DOHH2 (cell line): ENCODE results near the gene LTB4R.

Experiments used
- CTCF ChIP-seq: fragments of 200-600 bp; sonication (generic); IDR thresholded peaks from one replicate; pipeline ENCODE4 v1.5.1; 2014; ENCODE audit warnings: antibody characterized with exemption, mild to moderate bottlenecking, low read depth, low read length; ENCODE audit not compliant: poor library complexity, severe bottlenecking
- EZH2phosphoT487 ChIP-seq: fragments of 200-600 bp; sonication (generic); IDR thresholded peaks from 2 replicates; pipeline ENCODE4 v1.6.1; 2017; ENCODE audit warnings: borderline replicate concordance, mild to moderate bottlenecking, antibody characterized with exemption, low read length, moderate library complexity, mixed read lengths

DNA sequence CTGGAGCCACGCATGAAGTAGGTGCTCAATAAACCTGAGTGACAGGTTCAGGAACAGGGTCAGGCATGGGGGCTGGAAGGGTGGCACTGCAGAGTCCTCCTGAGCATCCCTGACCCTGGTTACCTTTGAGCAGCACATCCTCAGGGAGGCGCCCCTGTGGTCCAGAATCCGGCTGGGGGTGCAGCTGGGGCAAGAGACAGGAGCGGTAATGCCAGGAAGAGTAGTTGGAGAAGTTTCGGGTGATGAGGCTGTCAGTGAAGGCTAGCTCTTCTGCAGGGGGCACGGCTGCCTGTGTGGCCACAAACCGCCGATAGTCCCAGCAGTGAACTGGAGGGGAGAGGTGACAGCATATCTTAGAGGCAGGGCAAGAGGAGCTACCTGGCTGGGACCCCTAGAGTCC, 41.9 kb upstream of the LTB4R start:
- TF ChIP-seq CTCF (no peak), EZH2phosphoT487 (no peak)
